Measurements from ENCODE around the gene LRP8.

GRCh38 chr1:53350853-53351767 is 23.2 kb upstream of the LRP8 start:
- TF ChIP-seq CTCF (conservative IDR thresholded peaks at IDR 0.05; ENCODE audit: low read length), result no peak
- no peak for TF ChIP-seq EZH2phosphoT487 (IDR thresholded peaks at IDR 0.05; ENCODE audit: borderline replicate concordance)
